ENCODE measurements around the gene UVSSA. TPM values are rescaled to one million over a fixed set of nuclear protein-coding genes. Genes with fewer than 3 reads are reported as not detected.

The UVSSA gene
- polyA plus RNA-seq, 6 donors from 2014 or later = 2.0 to 5.6 (median 3.0) TPM

DNA sequence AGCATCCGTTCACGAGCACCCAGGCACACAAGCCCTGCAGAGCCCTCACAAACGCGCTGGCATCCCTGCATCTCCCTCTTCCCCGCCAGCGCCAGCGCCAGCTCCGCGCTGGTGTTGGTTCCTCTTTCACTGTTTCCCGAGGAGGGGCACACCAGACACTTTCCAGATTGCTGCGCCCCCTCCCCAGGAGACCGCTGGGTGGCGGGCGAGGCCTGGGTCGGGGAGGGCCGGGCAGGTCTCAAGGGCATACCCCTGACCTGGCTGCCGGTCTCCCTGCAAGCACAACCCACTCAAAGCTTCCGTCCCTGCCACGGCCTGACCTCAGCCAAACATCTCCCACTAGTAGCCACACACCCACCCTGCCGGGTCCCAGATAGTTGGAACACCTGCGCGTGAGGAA is 61.4 kb downstream of the UVSSA start:
- peaks cover 0 to 7% (median 3%) of the 10 kb centered on the region in 7 donors for H3K9me3 Mint-ChIP-seq
- DNase-seq = no peak

DNA sequence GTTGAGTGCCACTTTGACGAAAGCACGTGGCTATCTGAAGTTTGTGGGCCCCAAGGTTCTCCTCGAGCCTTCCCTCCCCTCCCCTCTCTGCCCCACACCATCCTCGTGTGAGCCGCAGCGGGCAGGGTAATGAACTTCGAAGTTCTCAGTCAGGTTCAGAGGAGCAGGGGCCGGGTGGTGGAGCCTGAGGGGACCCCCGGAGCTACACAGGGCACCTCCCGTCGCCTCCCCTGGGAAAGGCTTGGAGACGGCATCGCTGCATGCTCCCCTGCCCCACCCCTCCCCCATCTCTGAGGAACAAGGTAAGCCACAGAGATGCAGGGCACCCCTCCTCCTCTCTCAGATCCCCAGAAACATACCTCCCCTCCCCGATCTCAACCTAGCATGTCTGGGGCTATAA is 62.1 kb downstream of the UVSSA start:
- ATAC-seq (ENCODE audit: low read depth in 2 of 2) (no peak), DNase-seq (no peak)
- Mint-ChIP-seq H3K36me3 (peaks cover 0 to 10% of the 10 kb centered on the region in 2 donors), H3K27ac (peak overlapping the region in 1 of 6 donors; percentile 78), H3K9me3 (peaks cover 0 to 7% (median 3%) of the 10 kb centered on the region in 7 donors), H3K4me3 (peak overlapping the region in 1 of 8 donors; percentile 80), H3K27me3 (peaks cover 34 to 79% (median 75%) of the 10 kb centered on the region in 3 donors), H3K4me1 (peaks cover 7 to 20% (median 15%) of the 10 kb centered on the region in 3 donors)

More for the DNA sequence above, 61.4 kb downstream of the UVSSA start:
- ATAC-seq (ENCODE audit: low read depth in 2 of 2) = no peak
- Mint-ChIP-seq H3K4me1 (peaks cover 11 to 20% (median 12%) of the 10 kb centered on the region in 3 donors), H3K27me3 (peaks cover 34 to 78% (median 69%) of the 10 kb centered on the region in 3 donors), H3K27ac (peak overlapping the region in 4 of 6 donors; percentile 67 to 93 (median 84)), H3K4me3 (peak overlapping the region in 6 of 8 donors; percentile 6 to 80 (median 37)), H3K36me3 (peaks cover 0 to 10% of the 10 kb centered on the region in 2 donors)

- H3K9me3 Mint-ChIP-seq = peaks cover 0 to 7% (median 3%) of the 10 kb centered on the region in 7 donors
Observed at GRCh38 chr4:1409491-1410425, 62.8 kb downstream of the UVSSA start.

GRCh38 chr4:1410491-1411325 is 63.7 kb downstream of the UVSSA start:
- Mint-ChIP-seq H3K36me3 (peaks cover 0 to 10% of the 10 kb centered on the region in 2 donors), H3K4me3 (peak overlapping the region in 1 of 8 donors; percentile 25), H3K4me1 (peaks cover 7 to 16% (median 16%) of the 10 kb centered on the region in 3 donors), H3K27me3 (peaks cover 33 to 81% (median 75%) of the 10 kb centered on the region in 3 donors), H3K9me3 (peaks cover 0 to 7% (median 3%) of the 10 kb centered on the region in 7 donors), H3K27ac (peak overlapping the region in 1 of 6 donors; percentile 58)
- ATAC-seq (ENCODE audit: low read depth in 2 of 2) (no peak), DNase-seq (no peak)

More at GRCh38 chr4:1409491-1410425, 62.8 kb downstream of the UVSSA start:
- ATAC-seq (ENCODE audit: low read depth in 2 of 2) (no peak), DNase-seq (no peak)
- Mint-ChIP-seq H3K4me3 (no peak overlapping the region), H3K27me3 (peaks cover 34 to 79% (median 75%) of the 10 kb centered on the region in 3 donors), H3K27ac (peak overlapping the region in 1 of 6 donors; percentile 32), H3K36me3 (peaks cover 0 to 10% of the 10 kb centered on the region in 2 donors), H3K4me1 (peaks cover 7 to 20% (median 15%) of the 10 kb centered on the region in 3 donors)

DNA sequence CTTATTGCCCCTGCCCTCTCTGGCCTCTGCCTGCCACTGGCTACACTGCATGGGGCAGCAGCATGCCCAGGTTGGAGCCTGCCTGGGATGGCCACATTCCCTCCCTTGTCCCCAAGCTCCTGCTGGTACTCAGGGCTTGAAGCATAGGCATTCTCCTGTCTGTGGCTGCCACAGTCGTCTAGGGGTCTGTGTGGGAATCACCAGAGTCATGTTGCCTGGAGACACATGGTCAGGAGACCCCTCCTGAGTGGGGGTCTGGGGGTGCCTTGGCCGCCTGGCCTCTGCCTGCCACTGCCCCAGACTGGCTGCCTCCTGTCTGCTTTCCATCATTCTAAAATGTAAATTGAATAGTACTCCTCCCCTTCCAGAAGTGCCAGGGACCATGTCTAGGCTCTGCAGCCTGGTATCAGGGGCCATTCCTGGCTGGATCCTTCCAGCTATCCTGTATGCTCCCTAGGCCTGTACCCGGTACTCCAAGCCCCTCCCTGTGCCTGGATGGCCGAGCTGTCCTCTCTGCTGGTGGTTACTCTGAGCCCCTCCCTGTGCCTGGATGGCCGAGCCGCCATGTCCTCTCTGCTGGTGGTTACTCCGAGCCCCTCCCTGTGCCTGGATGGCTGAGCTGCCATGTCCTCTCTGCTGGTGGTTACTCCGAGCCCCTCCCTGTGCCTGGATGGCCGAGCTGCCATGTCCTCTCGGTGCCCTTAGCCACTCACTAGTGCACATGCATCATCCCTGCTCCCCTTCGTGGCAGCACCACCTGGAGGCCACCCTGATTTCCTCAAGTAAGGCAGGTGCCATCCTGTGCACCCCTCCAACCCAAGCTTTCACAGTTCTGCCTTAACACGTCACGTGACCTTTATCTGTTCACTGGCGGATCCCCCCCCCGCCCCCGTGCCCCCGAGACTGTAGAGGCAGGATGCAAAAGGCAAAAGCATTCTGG is 64.7 kb downstream of the UVSSA start:
- H3K27ac Mint-ChIP-seq = no peak overlapping the region
- peaks cover 0 to 7% (median 3%) of the 10 kb centered on the region in 7 donors for H3K9me3 Mint-ChIP-seq
- H3K27me3 Mint-ChIP-seq = peaks cover 40 to 91% (median 84%) of the 10 kb centered on the region in 3 donors
- H3K4me1 Mint-ChIP-seq = peaks cover 7 to 20% (median 19%) of the 10 kb centered on the region in 3 donors
- peak overlapping the region in 1 of 8 donors; percentile 47 for H3K4me3 Mint-ChIP-seq
- H3K36me3 Mint-ChIP-seq = peaks cover 0 to 10% of the 10 kb centered on the region in 2 donors
- no peak for DNase-seq
- no peak for ATAC-seq (ENCODE audit: low read depth in 2 of 2)

GRCh38 chr4:1412376-1413203 is 65.6 kb downstream of the UVSSA start:
- H3K4me1 Mint-ChIP-seq = peaks cover 7 to 16% (median 14%) of the 10 kb centered on the region in 3 donors

GRCh38 chr4:1413204-1413663 is 66.2 kb downstream of the UVSSA start:
- H3K27me3 Mint-ChIP-seq = peaks cover 42 to 89% (median 75%) of the 10 kb centered on the region in 3 donors
- DNase-seq = no peak
- H3K9me3 Mint-ChIP-seq = peaks cover 0 to 7% (median 3%) of the 10 kb centered on the region in 7 donors
- peaks cover 5 to 13% (median 11%) of the 10 kb centered on the region in 3 donors for H3K4me1 Mint-ChIP-seq
- H3K4me3 Mint-ChIP-seq = peak overlapping the region in 2 of 8 donors; percentile 16 to 65
- ATAC-seq (ENCODE audit: low read depth in 2 of 2) = no peak
- no peak overlapping the region for H3K27ac Mint-ChIP-seq
- peaks cover 0 to 7% of the 10 kb centered on the region in 2 donors for H3K36me3 Mint-ChIP-seq

More at GRCh38 chr4:1412376-1413203, 65.6 kb downstream of the UVSSA start:
- H3K9me3 Mint-ChIP-seq = peaks cover 0 to 7% (median 3%) of the 10 kb centered on the region in 7 donors
- ATAC-seq (ENCODE audit: low read depth in 2 of 2) (no peak), DNase-seq (no peak)
- no peak overlapping the region for H3K27ac Mint-ChIP-seq
- H3K27me3 Mint-ChIP-seq = peaks cover 40 to 90% (median 81%) of the 10 kb centered on the region in 3 donors
- peaks cover 0 to 10% of the 10 kb centered on the region in 2 donors for H3K36me3 Mint-ChIP-seq
- peak overlapping the region in 2 of 8 donors; percentile 16 to 25 for H3K4me3 Mint-ChIP-seq

DNA sequence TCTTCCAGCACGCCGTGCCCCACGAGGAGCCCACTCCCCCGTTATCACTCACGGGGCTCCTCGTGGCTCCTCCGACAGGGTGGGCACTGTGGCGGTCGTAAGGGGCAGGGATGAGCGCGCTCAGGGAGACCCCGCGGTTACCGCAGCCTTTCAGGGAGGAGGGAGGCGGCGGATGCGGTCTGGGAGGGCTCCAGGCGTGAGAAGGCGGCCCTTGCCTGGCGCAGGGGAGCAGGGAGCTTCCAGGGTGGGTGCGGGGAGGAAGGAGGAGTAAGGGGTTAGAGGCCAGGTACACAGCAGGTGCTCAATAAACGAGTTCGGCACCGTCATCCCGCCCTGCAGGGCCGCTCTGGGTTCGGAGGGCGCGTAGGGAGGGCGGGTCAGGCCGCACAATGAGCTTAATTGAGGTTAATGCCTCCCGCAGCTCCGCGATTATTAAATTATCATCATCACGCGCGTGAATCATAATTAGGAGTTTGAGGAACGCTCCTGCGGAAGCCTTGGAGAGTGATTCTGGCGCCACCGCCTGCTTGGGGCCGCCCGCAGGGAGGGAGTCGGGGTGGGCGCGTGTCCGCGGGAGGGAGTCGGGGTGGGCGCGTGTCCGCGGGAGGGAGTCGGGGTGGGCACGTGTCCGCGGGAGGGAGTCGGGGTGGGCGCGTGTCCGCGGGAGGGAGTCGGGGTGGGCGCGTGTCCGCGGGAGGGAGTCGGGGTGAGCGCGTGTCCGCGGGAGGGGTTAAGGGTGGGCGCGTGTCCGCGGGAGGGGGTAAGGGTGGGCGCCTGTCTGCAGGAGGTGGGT is 66.9 kb downstream of the UVSSA start:
- H3K4me3 Mint-ChIP-seq = peak overlapping the region in 3 of 8 donors; percentile 15 to 75 (median 37)
- H3K4me1 Mint-ChIP-seq = peaks cover 0 to 12% (median 5%) of the 10 kb centered on the region in 3 donors
- peaks cover 0 to under 1% of the 10 kb centered on the region in 2 donors for H3K36me3 Mint-ChIP-seq
- DNase-seq (no peak), ATAC-seq (ENCODE audit: low read depth in 2 of 2) (no peak)
- H3K27ac Mint-ChIP-seq = no peak overlapping the region
- peaks cover 36 to 89% (median 74%) of the 10 kb centered on the region in 3 donors for H3K27me3 Mint-ChIP-seq
- peaks cover 0 to 7% (median 0%) of the 10 kb centered on the region in 7 donors for H3K9me3 Mint-ChIP-seq

DNA sequence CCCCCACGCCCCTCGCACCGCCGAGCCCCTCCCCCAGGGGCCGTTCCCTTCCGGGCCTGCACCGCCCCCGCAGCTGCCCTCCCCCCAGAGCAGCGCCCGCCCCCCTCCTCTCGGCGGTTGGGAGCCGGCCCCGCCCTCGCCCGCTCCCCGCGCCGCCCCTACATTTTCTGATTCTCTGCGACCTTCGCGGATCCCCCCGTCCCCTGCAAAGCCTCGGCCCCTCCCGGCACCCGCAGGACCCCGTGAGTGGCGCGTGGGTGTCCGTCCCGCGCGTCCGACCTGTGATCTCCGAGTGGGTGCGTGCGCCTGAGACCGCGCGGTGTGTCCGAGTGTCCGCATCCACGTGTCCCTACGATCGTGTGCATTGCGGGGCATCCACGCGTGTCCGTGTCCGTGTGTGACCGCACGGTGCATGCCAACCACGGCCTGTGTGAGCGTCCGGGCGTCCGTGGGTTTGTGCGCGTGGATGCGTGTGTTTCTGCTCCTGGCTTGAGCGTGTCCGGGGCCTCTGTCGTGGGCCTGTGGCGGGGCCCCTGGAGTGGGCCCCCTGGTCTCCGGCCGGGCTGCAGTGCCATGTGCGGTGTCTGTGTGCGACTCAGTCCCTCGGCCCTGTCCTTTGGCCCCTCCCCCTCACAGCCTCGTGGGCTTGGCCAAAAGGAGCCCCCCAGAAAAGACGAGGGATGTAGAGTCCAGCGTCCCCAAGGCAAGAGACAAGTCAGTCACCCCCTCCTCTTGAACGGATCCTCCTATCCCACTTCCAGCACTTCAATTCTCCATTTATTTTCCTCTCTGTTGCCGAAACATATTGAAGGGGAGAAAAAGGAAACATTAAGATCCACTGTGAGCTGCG is 68.0 kb downstream of the UVSSA start:
- Mint-ChIP-seq H3K4me1 (peaks cover 0 to 12% (median 5%) of the 10 kb centered on the region in 3 donors), H3K9me3 (peaks cover 0 to 7% (median 0%) of the 10 kb centered on the region in 7 donors), H3K36me3 (no peaks in the 10 kb centered on the region), H3K4me3 (peak overlapping the region in 3 of 8 donors; percentile 8 to 84 (median 35)), H3K27ac (peak overlapping the region in 1 of 6 donors; percentile 66), H3K27me3 (peaks cover 32 to 89% (median 70%) of the 10 kb centered on the region in 3 donors)
- DNase-seq (no peak), ATAC-seq (ENCODE audit: low read depth in 2 of 2) (no peak)

DNA sequence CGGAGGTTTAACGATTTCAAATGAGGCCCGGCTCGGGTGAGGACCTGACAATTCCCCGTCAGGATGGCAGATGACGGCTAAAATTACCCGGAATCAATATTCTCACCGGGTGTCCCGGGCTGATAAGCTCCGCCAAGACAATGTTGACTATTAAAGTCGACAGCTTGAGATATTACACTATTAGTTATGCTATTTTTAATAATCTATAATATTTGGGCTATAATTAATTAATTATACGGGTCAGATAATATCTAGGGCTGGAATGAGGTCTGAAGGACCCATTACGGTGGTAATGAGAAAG is 68.6 kb downstream of the UVSSA start:
- Mint-ChIP-seq H3K27me3 (peaks cover 37 to 87% (median 65%) of the 10 kb centered on the region in 3 donors), H3K36me3 (no peaks in the 10 kb centered on the region), H3K4me3 (peak overlapping the region in 1 of 8 donors; percentile 8), H3K9me3 (peaks cover 0 to 7% (median 0%) of the 10 kb centered on the region in 7 donors), H3K27ac (peak overlapping the region in 1 of 6 donors; percentile 47), H3K4me1 (peaks cover 0 to 12% (median 5%) of the 10 kb centered on the region in 3 donors)
- DNase-seq = no peak
- no peak for ATAC-seq (ENCODE audit: low read depth in 2 of 2)

Measured in naive B cell (primary cell).